ENCODE results near the gene DHRS3. TPM values are rescaled to one million over a fixed set of nuclear protein-coding genes. Genes with fewer than 3 reads are reported as not detected.

Gene DHRS3
- polyA plus RNA-seq, 1 donor (not counting 4 experiments of a cell fraction or from before 2014, with no cell fraction given) = 10.7 TPM

DNA sequence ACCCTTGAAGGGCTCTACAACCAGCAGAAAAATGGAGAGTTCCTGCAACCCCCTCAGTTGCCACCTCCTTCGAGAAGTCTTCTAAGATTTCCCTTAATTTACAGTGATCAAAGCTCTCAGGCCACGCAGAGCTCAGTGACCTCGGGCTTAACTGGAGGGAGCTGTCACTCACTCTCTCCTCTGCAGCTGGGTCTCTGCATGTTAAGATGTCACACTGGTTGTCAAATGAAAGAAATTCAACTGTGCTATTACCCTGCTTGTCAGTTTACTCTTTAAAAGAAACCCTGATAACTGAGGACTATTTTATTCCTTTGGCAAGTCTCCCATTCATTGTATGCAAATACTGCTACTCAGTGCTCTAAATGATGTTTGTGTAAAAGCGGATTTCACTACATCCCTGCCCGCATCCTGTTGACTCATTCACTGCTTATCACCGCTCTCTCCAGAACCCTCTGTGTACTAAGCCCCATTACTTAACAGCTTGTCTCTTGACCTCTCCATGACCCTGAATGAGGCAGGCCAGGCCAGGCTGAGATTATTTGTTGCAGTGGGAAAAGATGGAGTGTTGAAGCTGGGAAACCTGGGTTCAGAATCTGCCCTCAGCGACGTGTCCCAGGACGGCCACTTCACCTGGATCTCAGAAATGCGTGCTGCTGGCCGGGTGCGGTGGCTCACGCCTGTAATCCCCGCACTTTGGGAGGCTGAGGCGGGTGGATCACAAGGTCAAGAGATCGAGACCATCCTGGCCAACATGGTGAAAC lies 13.7 kb downstream of the DHRS3 start:
- no peaks in the 10 kb centered on the region for H3K9me3 ChIP-seq (ENCODE audit: control insufficient read depth, low read depth, low read length)
- H2AFZ ChIP-seq (ENCODE audit: control insufficient read depth, low read length) = no peak overlapping the region
- H3K9me1 ChIP-seq (ENCODE audit: control insufficient read depth, extremely low read depth, insufficient read depth, low read length) = no peaks in the 10 kb centered on the region
- peak; percentile 93 for FAIRE-seq
- no peak for TF ChIP-seq EZH2 (IDR thresholded peaks at IDR 0.05; ENCODE audit: low read length)
- TF ChIP-seq, protein P1, sequence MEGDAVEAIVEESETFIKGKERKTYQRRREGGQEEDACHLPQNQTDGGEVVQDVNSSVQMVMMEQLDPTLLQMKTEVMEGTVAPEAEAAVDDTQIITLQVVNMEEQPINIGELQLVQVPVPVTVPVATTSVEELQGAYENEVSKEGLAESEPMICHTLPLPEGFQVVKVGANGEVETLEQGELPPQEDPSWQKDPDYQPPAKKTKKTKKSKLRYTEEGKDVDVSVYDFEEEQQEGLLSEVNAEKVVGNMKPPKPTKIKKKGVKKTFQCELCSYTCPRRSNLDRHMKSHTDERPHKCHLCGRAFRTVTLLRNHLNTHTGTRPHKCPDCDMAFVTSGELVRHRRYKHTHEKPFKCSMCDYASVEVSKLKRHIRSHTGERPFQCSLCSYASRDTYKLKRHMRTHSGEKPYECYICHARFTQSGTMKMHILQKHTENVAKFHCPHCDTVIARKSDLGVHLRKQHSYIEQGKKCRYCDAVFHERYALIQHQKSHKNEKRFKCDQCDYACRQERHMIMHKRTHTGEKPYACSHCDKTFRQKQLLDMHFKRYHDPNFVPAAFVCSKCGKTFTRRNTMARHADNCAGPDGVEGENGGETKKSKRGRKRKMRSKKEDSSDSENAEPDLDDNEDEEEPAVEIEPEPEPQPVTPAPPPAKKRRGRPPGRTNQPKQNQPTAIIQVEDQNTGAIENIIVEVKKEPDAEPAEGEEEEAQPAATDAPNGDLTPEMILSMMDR (optimal IDR thresholded peaks at IDR 0.05 in 1 of 3, IDR thresholded peaks at IDR 0.05 in 1 of 3, conservative IDR thresholded peaks at IDR 0.05 in 1 of 3; ENCODE audit: extremely low read depth in 1 of 3, insufficient read depth in 2 of 3, low read length in 3 of 3) = no peak
- H3K36me3 ChIP-seq (ENCODE audit: control insufficient read depth in 2 of 2, extremely low read depth in 1 of 2, insufficient read depth in 2 of 2, low read length in 2 of 2) = no peaks in the 10 kb centered on the region
- no peaks in the 10 kb centered on the region for H3K27me3 ChIP-seq (ENCODE audit: control insufficient read depth, extremely low read depth, insufficient read depth, low read length)
- H3K9ac ChIP-seq (ENCODE audit: control insufficient read depth, extremely low read depth, insufficient read depth, low read length) = no peak overlapping the region
- H3K79me2 ChIP-seq (ENCODE audit: control insufficient read depth, insufficient read depth, low read length) = peaks cover 2% of the 10 kb centered on the region
- H3K4me3 ChIP-seq (ENCODE audit: control insufficient read depth in 2 of 3, extremely low read depth in 1 of 3, insufficient read depth in 2 of 3, low read depth in 1 of 3, low read length in 3 of 3) = no peak overlapping the region
- dilution Hi-C loops (cut with MboI; ENCODE audit: extremely low pct_ligation_motif_present, low sequenced_read_pairs) = no loop called here
- no peak overlapping the region for H3K4me2 ChIP-seq (ENCODE audit: control insufficient read depth, extremely low read depth, insufficient read depth, low read depth, low read length)
- no peak for DNase-seq (ENCODE audit: low read depth, low spot score)
- H4K20me1 ChIP-seq (ENCODE audit: control insufficient read depth, extremely low read depth, insufficient read depth, low read length) = no peaks in the 10 kb centered on the region
- peaks cover 21% of the 10 kb centered on the region for H3K4me1 ChIP-seq (ENCODE audit: control insufficient read depth, extremely low read depth, insufficient read depth, low read length)
- no peak overlapping the region for H3K27ac ChIP-seq (ENCODE audit: control insufficient read depth, insufficient read depth, low read length)

- no peaks in the 10 kb centered on the region for H3K9me1 ChIP-seq (ENCODE audit: control insufficient read depth, extremely low read depth, insufficient read depth, low read length)
- peaks cover 2% of the 10 kb centered on the region for H3K79me2 ChIP-seq (ENCODE audit: control insufficient read depth, insufficient read depth, low read length)
- H3K4me2 ChIP-seq (ENCODE audit: control insufficient read depth, extremely low read depth, insufficient read depth, low read depth, low read length) = no peak overlapping the region
- dilution Hi-C loops (cut with MboI; ENCODE audit: extremely low pct_ligation_motif_present, low sequenced_read_pairs) = no loop called here
- H3K9me3 ChIP-seq (ENCODE audit: control insufficient read depth, low read depth, low read length) = no peaks in the 10 kb centered on the region
- H3K36me3 ChIP-seq (ENCODE audit: control insufficient read depth in 2 of 2, extremely low read depth in 1 of 2, insufficient read depth in 2 of 2, low read length in 2 of 2) = no peaks in the 10 kb centered on the region
- H3K4me1 ChIP-seq (ENCODE audit: control insufficient read depth, extremely low read depth, insufficient read depth, low read length) = peaks cover 21% of the 10 kb centered on the region
- DNase-seq (ENCODE audit: low read depth, low spot score) (no peak), FAIRE-seq (no peak)
- no peak overlapping the region for H3K9ac ChIP-seq (ENCODE audit: control insufficient read depth, extremely low read depth, insufficient read depth, low read length)
- H3K27ac ChIP-seq (ENCODE audit: control insufficient read depth, insufficient read depth, low read length) = no peak overlapping the region
- H2AFZ ChIP-seq (ENCODE audit: control insufficient read depth, low read length) = no peak overlapping the region
- no peaks in the 10 kb centered on the region for H4K20me1 ChIP-seq (ENCODE audit: control insufficient read depth, extremely low read depth, insufficient read depth, low read length)
- no peak overlapping the region for H3K4me3 ChIP-seq (ENCODE audit: control insufficient read depth in 2 of 3, extremely low read depth in 1 of 3, insufficient read depth in 2 of 3, low read depth in 1 of 3, low read length in 3 of 3)
- no peak for TF ChIP-seq EZH2 (IDR thresholded peaks at IDR 0.05; ENCODE audit: low read length)
- TF ChIP-seq, protein P1 (optimal IDR thresholded peaks at IDR 0.05 in 1 of 3, IDR thresholded peaks at IDR 0.05 in 1 of 3, conservative IDR thresholded peaks at IDR 0.05 in 1 of 3; ENCODE audit: extremely low read depth in 1 of 3, insufficient read depth in 2 of 3, low read length in 3 of 3) = no peak
- no peaks in the 10 kb centered on the region for H3K27me3 ChIP-seq (ENCODE audit: control insufficient read depth, extremely low read depth, insufficient read depth, low read length)
Measured at GRCh38 chr1:12603224-12603623, 14.8 kb downstream of the DHRS3 start.

Data from keratinocyte (primary cell).